HepG2 (cell line): Measurements from ENCODE around the gene MYADML2. TPM values are rescaled to one million over a fixed set of nuclear protein-coding genes. Genes with fewer than 3 reads are reported as not detected.
A peak's percentile ranks its signal among the peaks of the same experiment; 100 is the strongest.

Source experiments
- ARHGAP35 ChIP-seq: sonication (generic); formaldehyde crosslinking; IDR thresholded peaks from 2 replicates; pipeline ENCODE4 v1.9.0; 2022; ENCODE audit warnings: mild to moderate bottlenecking, inconsistent platforms, moderate library complexity, missing genetic modification reagents, borderline replicate concordance
- ARNT ChIP-seq: fragments of 450-650 bp; IDR thresholded peaks from 2 replicates; pipeline ENCODE4 v1.6.1; 2017
- FIP1L1 ChIP-seq: fragments of 200-400 bp; formaldehyde crosslinking; IDR thresholded peaks from 2 replicates; pipeline ENCODE4 v1.6.1; 2018; ENCODE audit warnings: low read depth, mild to moderate bottlenecking, low read length, moderate library complexity, borderline replicate concordance; ENCODE audit not compliant: insufficient read depth
- IRX3 ChIP-seq: sonication (generic); formaldehyde crosslinking; IDR thresholded peaks from 2 replicates; pipeline ENCODE4 v1.8.1; 2023; ENCODE audit warnings: mild to moderate bottlenecking, low read depth, missing genetic modification reagents, borderline replicate concordance
- KDM2A ChIP-seq: sonication (generic); formaldehyde crosslinking; IDR thresholded peaks from 2 replicates; pipeline ENCODE4 v1.4.0; 2020; ENCODE audit warnings: low read depth, missing genetic modification reagents, borderline replicate concordance
- PHF8 ChIP-seq: sonication (generic); formaldehyde crosslinking; IDR thresholded peaks from 2 replicates; pipeline ENCODE4 v1.5.0; 2020; ENCODE audit warnings: missing genetic modification reagents
- PRPF4 ChIP-seq: fragments of 200-400 bp; formaldehyde crosslinking; IDR thresholded peaks from 2 replicates; pipeline ENCODE4 v1.6.1; 2016; ENCODE audit warnings: low read length, low read depth; ENCODE audit not compliant: poor library complexity, severe bottlenecking
- SMYD3 ChIP-seq: sonication (generic); formaldehyde crosslinking; IDR thresholded peaks from 2 replicates; pipeline ENCODE4 v1.8.1; 2023; ENCODE audit warnings: mild to moderate bottlenecking, missing genetic modification reagents
- TBX2 ChIP-seq: sonication (generic); formaldehyde crosslinking; IDR thresholded peaks from 2 replicates; pipeline ENCODE4 v1.5.0; 2020; ENCODE audit warnings: missing genetic modification reagents, mild to moderate bottlenecking, borderline replicate concordance
- ZFP1 ChIP-seq: IDR thresholded peaks from 2 replicates; pipeline ENCODE4 v1.6.1; 2016
- ZNF337 ChIP-seq: sonication (generic); formaldehyde crosslinking; IDR thresholded peaks from 2 replicates; pipeline ENCODE4 v1.5.1; 2020; ENCODE audit warnings: missing genetic modification reagents, low read depth, mild to moderate bottlenecking, borderline replicate concordance
- ZNF678 ChIP-seq: sonication (generic); formaldehyde crosslinking; IDR thresholded peaks from 2 replicates; pipeline ENCODE4 v1.4.0; 2020; ENCODE audit warnings: mild to moderate bottlenecking, missing genetic modification reagents
- ZNF800 ChIP-seq: sonication (generic); formaldehyde crosslinking; IDR thresholded peaks from 2 replicates; pipeline ENCODE4 v1.4.0; 2020; ENCODE audit warnings: missing genetic modification reagents
- ZNF841 ChIP-seq: sonication (generic); formaldehyde crosslinking; IDR thresholded peaks from 2 replicates; pipeline ENCODE4 v1.8.1; 2023; ENCODE audit warnings: missing genetic modification reagents, borderline replicate concordance
- polyA plus RNA-seq, 8 experiments: library from polyadenylated mRNA; depleted of rRNA in 3 of 8; stranded (reverse) in 7 of 8; unstranded in 1 of 8; fragments of >200 nt; fragmentation: Illumina TruSeq in 4 of 8; extraction: Trizol in 4 of 8; gene quantifications; 2 replicates each; pipeline versions ENCODE4 v1.2.1 to v1.2.3, GENCODE V29; 2011 to 2016; ENCODE audit warnings: low read depth in 4 of 8, missing spikeins in 1 of 8, mixed read lengths in 1 of 8; ENCODE audit not compliant: insufficient read depth in 1 of 8
- total RNA-seq, 5 experiments: library from RNA; depleted of rRNA; stranded (reverse); fragments of >200 nt; fragmentation: Illumina TruSeq; extraction: Trizol; gene quantifications; 2 replicates each; pipeline ENCODE4 v1.2.3, GENCODE V29; 2016; ENCODE audit warnings: low read depth in 1 of 5
- TF ChIP-seq, protein P1 (sequence below): sonication (generic); formaldehyde crosslinking; IDR thresholded peaks from 2 replicates; pipeline ENCODE4 v1.5.0; 2020; ENCODE audit warnings: mild to moderate bottlenecking, missing genetic modification reagents, borderline replicate concordance
- TF ChIP-seq, protein P2 (sequence below): sonication (generic); formaldehyde crosslinking; IDR thresholded peaks from 2 replicates; pipeline ENCODE4 v1.8.0; 2022; ENCODE audit warnings: mild to moderate bottlenecking, missing genetic modification reagents; ENCODE audit not compliant: insufficient replicate concordance
- TF ChIP-seq, protein P3 (sequence below): sonication (generic); formaldehyde crosslinking; IDR thresholded peaks from 2 replicates; pipeline ENCODE4 v1.8.0; 2022; ENCODE audit warnings: missing genetic modification reagents, mild to moderate bottlenecking, moderate library complexity, borderline replicate concordance

MYADML2 gene
- total and polyA plus RNA-seq, 2 of the 13 experiments (the other 11 are each of a cell fraction or from before 2014, with no cell fraction given), result not detected

GRCh38 chr17:81960130-81960958 is 13.3 kb upstream of the MYADML2 start (continued):
- TF ChIP-seq FIP1L1, result 0 out of 2 replicates have a peak, but pooled peaks have one; percentile 69
- 0 out of 2 replicates have a peak, but pooled peaks have one; percentile 41 for TF ChIP-seq ZNF337 (CRISPR knock-in tag)
- no peak for TF ChIP-seq PRPF4
- TF ChIP-seq, protein P1, sequence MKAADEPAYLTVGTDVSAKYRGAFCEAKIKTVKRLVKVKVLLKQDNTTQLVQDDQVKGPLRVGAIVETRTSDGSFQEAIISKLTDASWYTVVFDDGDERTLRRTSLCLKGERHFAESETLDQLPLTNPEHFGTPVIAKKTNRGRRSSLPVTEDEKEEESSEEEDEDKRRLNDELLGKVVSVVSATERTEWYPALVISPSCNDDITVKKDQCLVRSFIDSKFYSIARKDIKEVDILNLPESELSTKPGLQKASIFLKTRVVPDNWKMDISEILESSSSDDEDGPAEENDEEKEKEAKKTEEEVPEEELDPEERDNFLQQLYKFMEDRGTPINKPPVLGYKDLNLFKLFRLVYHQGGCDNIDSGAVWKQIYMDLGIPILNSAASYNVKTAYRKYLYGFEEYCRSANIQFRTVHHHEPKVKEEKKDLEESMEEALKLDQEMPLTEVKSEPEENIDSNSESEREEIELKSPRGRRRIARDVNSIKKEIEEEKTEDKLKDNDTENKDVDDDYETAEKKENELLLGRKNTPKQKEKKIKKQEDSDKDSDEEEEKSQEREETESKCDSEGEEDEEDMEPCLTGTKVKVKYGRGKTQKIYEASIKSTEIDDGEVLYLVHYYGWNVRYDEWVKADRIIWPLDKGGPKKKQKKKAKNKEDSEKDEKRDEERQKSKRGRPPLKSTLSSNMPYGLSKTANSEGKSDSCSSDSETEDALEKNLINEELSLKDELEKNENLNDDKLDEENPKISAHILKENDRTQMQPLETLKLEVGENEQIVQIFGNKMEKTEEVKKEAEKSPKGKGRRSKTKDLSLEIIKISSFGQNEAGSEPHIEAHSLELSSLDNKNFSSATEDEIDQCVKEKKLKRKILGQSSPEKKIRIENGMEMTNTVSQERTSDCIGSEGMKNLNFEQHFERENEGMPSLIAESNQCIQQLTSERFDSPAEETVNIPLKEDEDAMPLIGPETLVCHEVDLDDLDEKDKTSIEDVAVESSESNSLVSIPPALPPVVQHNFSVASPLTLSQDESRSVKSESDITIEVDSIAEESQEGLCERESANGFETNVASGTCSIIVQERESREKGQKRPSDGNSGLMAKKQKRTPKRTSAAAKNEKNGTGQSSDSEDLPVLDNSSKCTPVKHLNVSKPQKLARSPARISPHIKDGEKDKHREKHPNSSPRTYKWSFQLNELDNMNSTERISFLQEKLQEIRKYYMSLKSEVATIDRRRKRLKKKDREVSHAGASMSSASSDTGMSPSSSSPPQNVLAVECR, result peak; percentile 34
- peak; percentile 66; the same call in 1 of the 2 replicates for TF ChIP-seq ZNF841 (CRISPR knock-in tag)
- TF ChIP-seq ZNF678, result 0 out of 2 replicates have a peak, but pooled peaks have one; percentile 31
- no peak for TF ChIP-seq ZFP1 (CRISPR knock-in tag)
- TF ChIP-seq SMYD3 (CRISPR knock-in tag), result no peak
- peak; percentile 73 for TF ChIP-seq ZNF800 (CRISPR knock-in tag)
- TF ChIP-seq IRX3, result peak; percentile 72; the same call in 1 of the 2 replicates
- TF ChIP-seq ARHGAP35, result peak; percentile 58; the same call in 1 of the 2 replicates
- peak; percentile 61; the same call in 1 of the 2 replicates for TF ChIP-seq TBX2 (CRISPR knock-in tag)
- TF ChIP-seq, protein P2, sequence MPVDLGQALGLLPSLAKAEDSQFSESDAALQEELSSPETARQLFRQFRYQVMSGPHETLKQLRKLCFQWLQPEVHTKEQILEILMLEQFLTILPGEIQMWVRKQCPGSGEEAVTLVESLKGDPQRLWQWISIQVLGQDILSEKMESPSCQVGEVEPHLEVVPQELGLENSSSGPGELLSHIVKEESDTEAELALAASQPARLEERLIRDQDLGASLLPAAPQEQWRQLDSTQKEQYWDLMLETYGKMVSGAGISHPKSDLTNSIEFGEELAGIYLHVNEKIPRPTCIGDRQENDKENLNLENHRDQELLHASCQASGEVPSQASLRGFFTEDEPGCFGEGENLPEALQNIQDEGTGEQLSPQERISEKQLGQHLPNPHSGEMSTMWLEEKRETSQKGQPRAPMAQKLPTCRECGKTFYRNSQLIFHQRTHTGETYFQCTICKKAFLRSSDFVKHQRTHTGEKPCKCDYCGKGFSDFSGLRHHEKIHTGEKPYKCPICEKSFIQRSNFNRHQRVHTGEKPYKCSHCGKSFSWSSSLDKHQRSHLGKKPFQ, result peak; percentile 80
- TF ChIP-seq, protein P3, sequence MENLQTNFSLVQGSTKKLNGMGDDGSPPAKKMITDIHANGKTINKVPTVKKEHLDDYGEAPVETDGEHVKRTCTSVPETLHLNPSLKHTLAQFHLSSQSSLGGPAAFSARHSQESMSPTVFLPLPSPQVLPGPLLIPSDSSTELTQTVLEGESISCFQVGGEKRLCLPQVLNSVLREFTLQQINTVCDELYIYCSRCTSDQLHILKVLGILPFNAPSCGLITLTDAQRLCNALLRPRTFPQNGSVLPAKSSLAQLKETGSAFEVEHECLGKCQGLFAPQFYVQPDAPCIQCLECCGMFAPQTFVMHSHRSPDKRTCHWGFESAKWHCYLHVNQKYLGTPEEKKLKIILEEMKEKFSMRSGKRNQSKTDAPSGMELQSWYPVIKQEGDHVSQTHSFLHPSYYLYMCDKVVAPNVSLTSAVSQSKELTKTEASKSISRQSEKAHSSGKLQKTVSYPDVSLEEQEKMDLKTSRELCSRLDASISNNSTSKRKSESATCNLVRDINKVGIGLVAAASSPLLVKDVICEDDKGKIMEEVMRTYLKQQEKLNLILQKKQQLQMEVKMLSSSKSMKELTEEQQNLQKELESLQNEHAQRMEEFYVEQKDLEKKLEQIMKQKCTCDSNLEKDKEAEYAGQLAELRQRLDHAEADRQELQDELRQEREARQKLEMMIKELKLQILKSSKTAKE (CRISPR knock-in tag), result peak; percentile 70
- TF ChIP-seq ARNT, result no peak
- TF ChIP-seq PHF8 (CRISPR knock-in tag), result peak; percentile 28; the same call in 1 of the 2 replicates
- TF ChIP-seq KDM2A (CRISPR knock-in tag), result peak; percentile 56; the same call in 1 of the 2 replicates
